A549 (cell line): ENCODE data around the gene PGC. TPM values are rescaled to one million over a fixed set of nuclear protein-coding genes. Genes with fewer than 3 reads are reported as not detected.

Source experiments
- ATAC-seq, 2 experiments: fragments of 200-7000 bp in 1 of 2; fragments of >200 bp in 1 of 2; cut with Nextera tagmentation in 1 of 2; cut with Tn5 transposase in 1 of 2; 3 replicates each; pipeline versions ENCODE4 v1.8.0 to v1.9.1; 2018 to 2020; ENCODE audit warnings: mild to moderate bottlenecking in 1 of 2, moderate library complexity in 1 of 2
- CTCF ChIA-PET: fragments of 300-600 bp; sonication (Branson Sonifier 250); formaldehyde crosslinking; extraction: SDS; loops from one replicate; lab custom pipeline; 2021; ENCODE audit warnings: antibody characterized with exemption, inconsistent platforms; lab: Yijun Ruan, JAX
- POLR2A ChIA-PET: fragments of 350-600 bp; formaldehyde crosslinking; extraction: SDS; loops from one replicate; lab custom pipeline; 2021; ENCODE audit warnings: antibody characterized with exemption, inconsistent platforms; lab: Yijun Ruan, JAX
- DNase-seq, 2 experiments: peaks; one replicate each; pipeline versions ENCODE4 v3.0.0 to v3.0.0-alpha.2; 2011 to 2016; ENCODE audit warnings: low read depth in 1 of 2, low spot score in 1 of 2
- FAIRE-seq: peaks from 2 replicates; lab custom pipeline; 2011; peaks lifted over from hg19 to GRCh38; lab: Jason Lieb, UNC
- H3K27ac ChIP-seq, 2 experiments: fragments of >200 bp; sonication (Bioruptor Twin); formaldehyde crosslinking; 3 replicates each; pipeline ENCODE4 v1.5.1; 2016 to 2017
- H3K4me1 ChIP-seq: fragments of >200 bp; sonication (Bioruptor Twin); formaldehyde crosslinking; 3 replicates; pipeline ENCODE4 v1.6.1; 2016
- H3K4me2 ChIP-seq: fragments of >200 bp; sonication (Bioruptor Twin); formaldehyde crosslinking; 3 replicates; pipeline ENCODE4 v1.6.1; 2016
- H3K4me3 ChIP-seq: fragments of >200 bp; sonication (Bioruptor Twin); formaldehyde crosslinking; 3 replicates; pipeline ENCODE4 v1.5.1; 2016
- H3K9me3 ChIP-seq: fragments of >200 bp; sonication (Bioruptor Twin); formaldehyde crosslinking; 3 replicates; pipeline ENCODE4 v1.6.1; 2016
- CBX2 ChIP-seq: fragments of 200-600 bp; sonication (generic); IDR thresholded peaks from 2 replicates; pipeline ENCODE4 v1.6.1; 2016; ENCODE audit warnings: low read depth, mild to moderate bottlenecking, borderline replicate concordance
- CBX8 ChIP-seq: fragments of 200-600 bp; sonication (generic); IDR thresholded peaks from 2 replicates; pipeline ENCODE4 v1.6.1; 2016
- CEBPB ChIP-seq, 2 experiments: fragments of >200 bp in 1 of 2; sonication (Bioruptor Twin) in 1 of 2; formaldehyde crosslinking in 1 of 2; IDR thresholded peaks; 2 replicates each; pipeline ENCODE4 v1.6.1; 2012 to 2016
- CHD4 ChIP-seq: fragments of 200-600 bp; sonication (generic); IDR thresholded peaks from 2 replicates; pipeline ENCODE4 v1.6.1; 2016; ENCODE audit warnings: antibody characterized with exemption, mild to moderate bottlenecking, borderline replicate concordance
- EHF ChIP-seq: fragments of 250-450 bp; sonication (Bioruptor Pico); IDR thresholded peaks from 2 replicates; pipeline ENCODE4 v1.5.0; 2020; ENCODE audit warnings: mild to moderate bottlenecking
- FOSB ChIP-seq: fragments of 250-450 bp; sonication (Bioruptor Pico); IDR thresholded peaks from 2 replicates; pipeline ENCODE4 v1.5.0; 2020; ENCODE audit warnings: mild to moderate bottlenecking, moderate library complexity
- FOXS1 ChIP-seq: fragments of 250-450 bp; sonication (Bioruptor Pico); IDR thresholded peaks from 2 replicates; pipeline ENCODE4 v1.5.0; 2020; ENCODE audit warnings: mild to moderate bottlenecking, moderate library complexity
- GATA3 ChIP-seq: IDR thresholded peaks from 2 replicates; pipeline ENCODE4 v1.6.1; 2012; ENCODE audit warnings: borderline replicate concordance
- HES2 ChIP-seq: fragments of >200 bp; sonication (Bioruptor Twin); formaldehyde crosslinking; IDR thresholded peaks from 2 replicates; pipeline ENCODE4 v1.6.1; 2016
- HEYL ChIP-seq: fragments of 250-450 bp; sonication (Bioruptor Pico); IDR thresholded peaks from 2 replicates; pipeline ENCODE4 v1.8.0; 2021; ENCODE audit warnings: mild to moderate bottlenecking, moderate library complexity
- KDM1A ChIP-seq: fragments of 200-600 bp; sonication (generic); IDR thresholded peaks from 2 replicates; pipeline ENCODE4 v1.6.1; 2016; ENCODE audit warnings: low read depth, mild to moderate bottlenecking
- MAFK ChIP-seq: fragments of 450-650 bp; IDR thresholded peaks from 2 replicates; pipeline ENCODE4 v1.6.1; 2014; ENCODE audit not compliant: partially characterized antibody
- MAX ChIP-seq: IDR thresholded peaks from 2 replicates; pipeline ENCODE4 v1.6.1; 2012
- MYC ChIP-seq: IDR thresholded peaks from 2 replicates; pipeline ENCODE4 v1.6.1; 2012; ENCODE audit warnings: mild to moderate bottlenecking, inconsistent platforms, low read length, improper control_type of control experiment, borderline replicate concordance
- PHF8 ChIP-seq: fragments of 200-600 bp; sonication (generic); IDR thresholded peaks from 2 replicates; pipeline ENCODE4 v1.6.1; 2016; ENCODE audit warnings: low read depth, mild to moderate bottlenecking, antibody characterized with exemption, moderate library complexity, borderline replicate concordance
- RARB ChIP-seq: fragments of 250-450 bp; sonication (Bioruptor Pico); IDR thresholded peaks from 2 replicates; pipeline ENCODE4 v1.8.0; 2021; ENCODE audit warnings: mild to moderate bottlenecking, moderate library complexity
- RFX5 ChIP-seq: fragments of 450-650 bp; IDR thresholded peaks from 2 replicates; pipeline ENCODE4 v1.7.1; 2014; ENCODE audit warnings: antibody characterized with exemption, mild to moderate bottlenecking, moderate library complexity
- SMC3 ChIP-seq: fragments of >200 bp; sonication (Bioruptor Twin); formaldehyde crosslinking; IDR thresholded peaks from 3 replicates; pipeline ENCODE4 v1.6.1; 2018; ENCODE audit warnings: inconsistent platforms
- SREBF2 ChIP-seq: fragments of 450-650 bp; IDR thresholded peaks from 2 replicates; pipeline ENCODE4 v1.6.1; 2014; ENCODE audit warnings: mild to moderate bottlenecking, moderate library complexity
- USF2 ChIP-seq: fragments of 450-650 bp; IDR thresholded peaks from 2 replicates; pipeline ENCODE4 v1.6.1; 2014; ENCODE audit warnings: antibody characterized with exemption
- ZFP36 ChIP-seq: fragments of 450-650 bp; IDR thresholded peaks from 2 replicates; pipeline ENCODE4 v1.6.1; 2014; ENCODE audit warnings: borderline replicate concordance; ENCODE audit not compliant: partially characterized antibody
- WGBS: methylation state at CpG from one replicate; pipeline ENCODE4 v1.1.6; 2017; ENCODE audit errors: missing lambda C conversion rate; 5-methylcytosine and 5-hydroxymethylcytosine counted together
- polyA plus RNA-seq, 4 experiments: library from polyadenylated mRNA; depleted of rRNA in 3 of 4; stranded (reverse); fragments of >200 nt; fragmentation: RNase III in 1 of 4; extraction: RNeasy Plus Mini Kit Qiagen cat#74134 plus additional on column Dnase treatment in 1 of 4; gene quantifications; 2 replicates in 3 of 4; 3 replicates in 1 of 4; pipeline ENCODE4 v1.2.3, GENCODE V29; 2011 to 2017
- TF ChIP-seq, protein P1 (sequence below): fragments of >200 bp; sonication (Bioruptor Twin); formaldehyde crosslinking; IDR thresholded peaks from 3 replicates; pipeline ENCODE4 v1.5.1; 2016
- TF ChIP-seq, protein P2 (sequence below): fragments of 150-350 bp; IDR thresholded peaks from 2 replicates; pipeline ENCODE4 v1.6.1; 2014; ENCODE audit warnings: low read depth, mild to moderate bottlenecking, low read length
- TF ChIP-seq, protein P3 (sequence below): fragments of 250-450 bp; sonication (Bioruptor Pico); IDR thresholded peaks from 2 replicates; pipeline ENCODE4 v1.5.0; 2021; ENCODE audit warnings: mild to moderate bottlenecking, moderate library complexity, borderline replicate concordance
- TF ChIP-seq, protein P4 (sequence below): fragments of 250-450 bp; sonication (Bioruptor Pico); IDR thresholded peaks from 2 replicates; pipeline ENCODE4 v1.5.0; 2020; ENCODE audit warnings: low read depth, mild to moderate bottlenecking, moderate library complexity
- TF ChIP-seq, protein P5 (sequence below): IDR thresholded peaks from 2 replicates; pipeline ENCODE4 v1.6.1; 2012

PGC gene
- polyA plus RNA-seq, 2 of the 4 experiments (the other 2 are of a cell fraction) = not detected

DNA sequence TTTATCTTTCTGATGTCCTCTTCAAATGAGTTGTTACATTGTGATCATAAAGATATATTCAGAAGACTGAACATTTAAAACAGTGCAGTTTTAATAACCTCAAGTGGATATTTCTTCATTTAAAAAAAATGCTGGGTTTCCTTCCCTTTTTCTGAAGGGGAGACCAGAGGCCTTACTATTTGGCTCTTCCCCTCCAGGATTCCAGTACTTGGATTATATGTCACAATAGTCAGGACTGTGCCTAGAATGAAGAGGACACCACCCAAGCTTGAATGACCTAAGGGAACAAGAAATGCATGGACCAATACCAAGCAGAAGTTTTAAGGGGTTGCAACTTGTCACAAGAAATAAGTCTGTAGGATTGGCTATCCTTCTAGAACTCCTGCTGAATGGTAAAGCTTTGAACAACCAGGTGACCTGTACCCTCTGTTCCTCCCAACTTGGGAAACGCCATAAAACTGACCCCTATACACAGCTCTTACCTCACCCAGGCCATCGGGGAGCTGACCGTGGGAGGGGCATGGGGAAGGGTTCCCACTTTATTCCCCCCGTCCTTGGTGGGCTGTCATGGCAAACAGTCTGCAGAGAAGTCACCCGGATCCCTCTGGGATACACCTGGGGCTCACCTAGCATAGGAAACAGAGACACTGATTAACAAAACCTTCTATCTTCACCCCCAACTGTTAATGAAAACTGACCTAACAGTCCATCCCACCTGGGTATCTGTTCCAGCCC is 30.5 kb upstream of the PGC start:
- DNase-seq (no peak), ATAC-seq (no peak), FAIRE-seq (no peak)
- H3K4me3 ChIP-seq = no peak overlapping the region
- no peak overlapping the region for H3K27ac ChIP-seq
- ChIA-PET POLR2A (no interaction called here), CTCF (interaction anchor here (0.9 to 4.6 kb wide), 4 partner anchors 9 to 71 kb away, joined by 4 to 49 read pairs (median 12); partner anchors contain the start of genes TFEB and TOMM6)
- H3K4me2 ChIP-seq = no peak overlapping the region
- WGBS = 71% methylated on average over 5 of the region's 5 CpGs
- TF ChIP-seq SREBF2 = no peak
- TF ChIP-seq ZFP36 = no peak
- no peak for TF ChIP-seq CHD4
- TF ChIP-seq KDM1A = no peak
- no peak for TF ChIP-seq FOXS1 (CRISPR knock-in tag)
- TF ChIP-seq CBX2 = no peak
- no peak for TF ChIP-seq MAFK
- H3K4me1 ChIP-seq = peaks cover 16% of the 10 kb centered on the region
- H3K9me3 ChIP-seq = no peaks in the 10 kb centered on the region

- CTCF ChIA-PET = interaction anchor here (0.9 to 4.6 kb wide), 25 partner anchors 10 to 407 kb away, joined by 3 to 49 read pairs (median 5); partner anchors contain the start of genes TFEB and TOMM6
These were observed 28.2 kb upstream of the PGC start for GRCh38 chr6:41775293-41775882.

More at GRCh38 chr6:41775293-41775882, 28.2 kb upstream of the PGC start:
- H3K4me2 ChIP-seq = no peak overlapping the region
- POLR2A ChIA-PET = interaction anchor here (0.6 kb wide), 1 partner anchor 69 kb away, joined by 4 read pairs; no protein-coding TSS in a partner anchor
- no peak overlapping the region for H3K27ac ChIP-seq
- TF ChIP-seq, protein P1, sequence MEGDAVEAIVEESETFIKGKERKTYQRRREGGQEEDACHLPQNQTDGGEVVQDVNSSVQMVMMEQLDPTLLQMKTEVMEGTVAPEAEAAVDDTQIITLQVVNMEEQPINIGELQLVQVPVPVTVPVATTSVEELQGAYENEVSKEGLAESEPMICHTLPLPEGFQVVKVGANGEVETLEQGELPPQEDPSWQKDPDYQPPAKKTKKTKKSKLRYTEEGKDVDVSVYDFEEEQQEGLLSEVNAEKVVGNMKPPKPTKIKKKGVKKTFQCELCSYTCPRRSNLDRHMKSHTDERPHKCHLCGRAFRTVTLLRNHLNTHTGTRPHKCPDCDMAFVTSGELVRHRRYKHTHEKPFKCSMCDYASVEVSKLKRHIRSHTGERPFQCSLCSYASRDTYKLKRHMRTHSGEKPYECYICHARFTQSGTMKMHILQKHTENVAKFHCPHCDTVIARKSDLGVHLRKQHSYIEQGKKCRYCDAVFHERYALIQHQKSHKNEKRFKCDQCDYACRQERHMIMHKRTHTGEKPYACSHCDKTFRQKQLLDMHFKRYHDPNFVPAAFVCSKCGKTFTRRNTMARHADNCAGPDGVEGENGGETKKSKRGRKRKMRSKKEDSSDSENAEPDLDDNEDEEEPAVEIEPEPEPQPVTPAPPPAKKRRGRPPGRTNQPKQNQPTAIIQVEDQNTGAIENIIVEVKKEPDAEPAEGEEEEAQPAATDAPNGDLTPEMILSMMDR = no peak
- TF ChIP-seq SREBF2 (no peak), RFX5 (no peak), SMC3 (no peak), MYC (no peak), GATA3 (no peak), PHF8 (no peak), CBX8 (no peak), HEYL (no peak), CEBPB (IDR thresholded peaks at IDR 0.05) (no peak), FOSB (no peak), HES2 (no peak), RARB (CRISPR knock-in tag) (no peak), EHF (CRISPR knock-in tag) (no peak), USF2 (no peak), MAX (no peak)
- TF ChIP-seq, protein P2, sequence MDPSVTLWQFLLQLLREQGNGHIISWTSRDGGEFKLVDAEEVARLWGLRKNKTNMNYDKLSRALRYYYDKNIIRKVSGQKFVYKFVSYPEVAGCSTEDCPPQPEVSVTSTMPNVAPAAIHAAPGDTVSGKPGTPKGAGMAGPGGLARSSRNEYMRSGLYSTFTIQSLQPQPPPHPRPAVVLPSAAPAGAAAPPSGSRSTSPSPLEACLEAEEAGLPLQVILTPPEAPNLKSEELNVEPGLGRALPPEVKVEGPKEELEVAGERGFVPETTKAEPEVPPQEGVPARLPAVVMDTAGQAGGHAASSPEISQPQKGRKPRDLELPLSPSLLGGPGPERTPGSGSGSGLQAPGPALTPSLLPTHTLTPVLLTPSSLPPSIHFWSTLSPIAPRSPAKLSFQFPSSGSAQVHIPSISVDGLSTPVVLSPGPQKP = no peak
- TF ChIP-seq, protein P3, sequence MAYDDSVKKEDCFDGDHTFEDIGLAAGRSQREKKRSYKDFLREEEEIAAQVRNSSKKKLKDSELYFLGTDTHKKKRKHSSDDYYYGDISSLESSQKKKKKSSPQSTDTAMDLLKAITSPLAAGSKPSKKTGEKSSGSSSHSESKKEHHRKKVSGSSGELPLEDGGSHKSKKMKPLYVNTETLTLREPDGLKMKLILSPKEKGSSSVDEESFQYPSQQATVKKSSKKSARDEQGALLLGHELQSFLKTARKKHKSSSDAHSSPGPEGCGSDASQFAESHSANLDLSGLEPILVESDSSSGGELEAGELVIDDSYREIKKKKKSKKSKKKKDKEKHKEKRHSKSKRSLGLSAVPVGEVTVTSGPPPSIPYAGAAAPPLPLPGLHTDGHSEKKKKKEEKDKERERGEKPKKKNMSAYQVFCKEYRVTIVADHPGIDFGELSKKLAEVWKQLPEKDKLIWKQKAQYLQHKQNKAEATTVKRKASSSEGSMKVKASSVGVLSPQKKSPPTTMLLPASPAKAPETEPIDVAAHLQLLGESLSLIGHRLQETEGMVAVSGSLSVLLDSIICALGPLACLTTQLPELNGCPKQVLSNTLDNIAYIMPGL (CRISPR knock-in tag) = no peak
- TF ChIP-seq, protein P4, sequence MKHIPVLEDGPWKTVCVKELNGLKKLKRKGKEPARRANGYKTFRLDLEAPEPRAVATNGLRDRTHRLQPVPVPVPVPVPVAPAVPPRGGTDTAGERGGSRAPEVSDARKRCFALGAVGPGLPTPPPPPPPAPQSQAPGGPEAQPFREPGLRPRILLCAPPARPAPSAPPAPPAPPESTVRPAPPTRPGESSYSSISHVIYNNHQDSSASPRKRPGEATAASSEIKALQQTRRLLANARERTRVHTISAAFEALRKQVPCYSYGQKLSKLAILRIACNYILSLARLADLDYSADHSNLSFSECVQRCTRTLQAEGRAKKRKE (CRISPR knock-in tag) = no peak
- TF ChIP-seq, protein P5, sequence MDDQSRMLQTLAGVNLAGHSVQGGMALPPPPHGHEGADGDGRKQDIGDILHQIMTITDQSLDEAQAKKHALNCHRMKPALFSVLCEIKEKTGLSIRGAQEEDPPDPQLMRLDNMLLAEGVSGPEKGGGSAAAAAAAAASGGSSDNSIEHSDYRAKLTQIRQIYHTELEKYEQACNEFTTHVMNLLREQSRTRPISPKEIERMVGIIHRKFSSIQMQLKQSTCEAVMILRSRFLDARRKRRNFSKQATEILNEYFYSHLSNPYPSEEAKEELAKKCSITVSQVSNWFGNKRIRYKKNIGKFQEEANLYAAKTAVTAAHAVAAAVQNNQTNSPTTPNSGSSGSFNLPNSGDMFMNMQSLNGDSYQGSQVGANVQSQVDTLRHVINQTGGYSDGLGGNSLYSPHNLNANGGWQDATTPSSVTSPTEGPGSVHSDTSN = no peak
- no peak for FAIRE-seq
- no peak for ATAC-seq
- 46% methylated on average over 3 of the region's 13 CpGs for WGBS
- H3K9me3 ChIP-seq = no peaks in the 10 kb centered on the region
- H3K4me3 ChIP-seq = no peak overlapping the region
- no peak for DNase-seq
- peaks cover 7% of the 10 kb centered on the region; the same call in 2 of the 3 replicates for H3K4me1 ChIP-seq
